Heart right ventricle (tissue), 16 donors: Measurements from ENCODE around the gene CD8B. TPM values are rescaled to one million over a fixed set of nuclear protein-coding genes. Genes with fewer than 3 reads are reported as not detected.

Experiments
- ATAC-seq, 8 donors: fragments of 200-7000 bp; cut with Tn5 transposase; one replicate each; pipeline ENCODE4 v1.9.1; 2020; ENCODE audit warnings: mild to moderate bottlenecking in 8 of 8, moderate library complexity in 8 of 8, moderate number of reproducible peaks in 1 of 8
- DNase-seq, 2 donors: peaks; one replicate each; pipeline ENCODE4 v3.0.0-alpha.2; 2020
- H3K27ac ChIP-seq, 10 donors: fragments of 200-600 bp; sonication (generic) in 2 of 10; one replicate each; pipeline versions ENCODE4 v1.5.0 to v1.8.0; 2020 to 2022; ENCODE audit warnings: mild to moderate bottlenecking in 3 of 10
- H3K27me3 ChIP-seq, 7 donors: fragments of 200-600 bp; one replicate each; pipeline ENCODE4 v1.8.0; 2021 to 2022; ENCODE audit warnings: mild to moderate bottlenecking in 2 of 7
- H3K36me3 ChIP-seq, 9 donors: fragments of 200-600 bp; sonication (generic) in 1 of 9; one replicate each; pipeline versions ENCODE4 v1.5.0 to v1.8.0; 2020 to 2022; ENCODE audit warnings: mild to moderate bottlenecking in 2 of 9
- H3K4me1 ChIP-seq, 9 donors: fragments of 200-600 bp; sonication (generic) in 1 of 9; one replicate each; pipeline versions ENCODE4 v1.5.0 to v1.8.0; 2020 to 2022; ENCODE audit warnings: mild to moderate bottlenecking in 4 of 9
- H3K4me3 ChIP-seq, 10 donors: fragments of 200-600 bp; sonication (generic) in 2 of 10; one replicate each; pipeline versions ENCODE4 v1.5.0 to v1.8.0; 2020 to 2022; ENCODE audit warnings: mild to moderate bottlenecking in 7 of 10, moderate library complexity in 2 of 10
- H3K9me3 ChIP-seq, 11 donors: fragments of 200-600 bp in 10 of 11; sonication (generic) in 2 of 11; one replicate each; pipeline versions ENCODE4 v1.5.0 to v1.8.0; 2013 to 2022; ENCODE audit warnings: mild to moderate bottlenecking in 2 of 11, control low read depth in 1 of 11, moderate library complexity in 1 of 11
- CTCF ChIP-seq, 9 donors: fragments of 200-600 bp; sonication (generic) in 2 of 9; IDR thresholded peaks; one replicate each; pipeline versions ENCODE4 v1.5.0 to v1.8.0; 2021 to 2022; ENCODE audit warnings: antibody characterized with exemption in 9 of 9, mild to moderate bottlenecking in 5 of 9, moderate library complexity in 1 of 9
- WGBS, 2 donors: extraction: QIAGEN DNeasy Blood & Tissue Kit; methylation state at CpG; one replicate each; pipeline ENCODE4 v1.1.7; 2013; ENCODE audit warnings: inconsistent platforms in 1 of 2; 5-methylcytosine and 5-hydroxymethylcytosine counted together
- intact Hi-C, 10 donors: fragments of 100-400 bp; cut with DNase I; formaldehyde crosslinking; loops; one replicate each; pipeline versions ENCODE4 v1.11.1 to v1.14.2; 2022
- polyA plus RNA-seq, 2 donors: library from polyadenylated mRNA; stranded (reverse); fragments of 200-250 nt; gene quantifications; one replicate each; pipeline ENCODE4 v1.2.3, GENCODE V29; 2013
- total RNA-seq, 10 donors: library from RNA; stranded (reverse); fragmentation: NEBNext Ultra II Directional in 3 of 10; extraction: Animal tissue kit (Norgen Biotek cat#: 25700) in 3 of 10; gene quantifications; one replicate each; pipeline versions ENCODE4 v1.2.1 to v1.2.4, GENCODE V29; 2021 to 2023
- donor health status: Arrhythmogenic right ventricular cardiomyopathy.
- donor health status: ischemic (EF 13 %, LVEDD 7.1; RV severe dilation, severe dysfunction).
- donor health status: healthy with polysubstance abuse.
- donor health status: DM: no; HTN: yes; CAD: no.
- donor health status: DM: no; HTN: no; CAD: no.
- donor health status: ischemic (EF 25% LVEDD 6.9; RV normal size, moderate dysfunction).
- donor health status: ischemic (EF 25% LVEDD 5.7; RV mildly dilated, moderate dysfunction).
- donor health status: healthy.
- donor health status: DM: yes; HTN: yes; CAD: no.
- donor health status: Ischemic cardiomyopathy.
- donor health status: ischemic (EF 35%, LVEDD 5.7; RV mildly dilated, moderate dysfunction).
- donor health status: nonischemic (EF 11% LVEDD 7.7; RV severe dilation, severe dysfunction).
- donor health status: DM: yes; HTN: yes; CAD: no.
- donor health status: PGD.
- donor health status: ischemic (EF 29% LVEDD 5.4; RV normal size, mild dysfunction).
- donor health status: nonischemic (EF 23%, LVEDD 6.1; RV moderate dilation, normal function).

Gene CD8B
- total and polyA plus RNA-seq, 12 donors = 0.28 to 5.2 (median 0.50) TPM; not detected in 8

GRCh38 chr2:86781363-86781762 lies 80.3 kb downstream of the CD8B start:
- TF ChIP-seq CTCF (IDR thresholded peaks at IDR 0.05) = no peak
- 65 to 75% methylated on average over 9 of the region's 9 CpGs for WGBS, 2 donors
- ATAC-seq = peak in 1 of 8 donors; percentile 13
- H3K27me3 ChIP-seq = no peaks in the 10 kb centered on the region
- no peak for DNase-seq
- H3K9me3 ChIP-seq = no peaks in the 10 kb centered on the region
- H3K27ac ChIP-seq = no peak overlapping the region
- H3K4me3 ChIP-seq = no peak overlapping the region
- H3K4me1 ChIP-seq = peaks cover 0 to 13% (median 7%) of the 10 kb centered on the region in 9 donors
- intact Hi-C loops = loop anchor here in 1 of 10 donors (10.0 kb wide), 1 partner anchor 1273 kb away; the partner anchor contains the start of gene KRCC1
- H3K36me3 ChIP-seq = peaks cover 0 to 8% (median 0%) of the 10 kb centered on the region in 9 donors

- TF ChIP-seq CTCF (IDR thresholded peaks at IDR 0.05) = no peak
- 67 to 75% methylated on average over 3 of the region's 3 CpGs for WGBS, 2 donors
- ATAC-seq (no peak), DNase-seq (no peak)
- H3K9me3 ChIP-seq = no peaks in the 10 kb centered on the region
- H3K36me3 ChIP-seq = peaks cover 0 to 22% (median 1%) of the 10 kb centered on the region in 9 donors
- no peak overlapping the region for H3K27ac ChIP-seq
- intact Hi-C loops = loop anchor here in 1 of 10 donors (10.0 kb wide), 1 partner anchor 1275 kb away; the partner anchor contains the start of gene KRCC1
- no peak overlapping the region for H3K4me3 ChIP-seq
- no peaks in the 10 kb centered on the region for H3K27me3 ChIP-seq
- peaks cover 0 to 24% (median 9%) of the 10 kb centered on the region in 9 donors for H3K4me1 ChIP-seq
Measured at GRCh38 chr2:86779971-86780370, 81.7 kb downstream of the CD8B start.

- peak in 4 of 8 donors; percentile 25 to 60 (median 38) for ATAC-seq
- TF ChIP-seq CTCF (IDR thresholded peaks at IDR 0.05) = no peak
- H3K27me3 ChIP-seq = no peaks in the 10 kb centered on the region
- 28 to 31% methylated on average over 2 of the region's 2 CpGs for WGBS, 2 donors
- peaks cover 0 to 24% (median 9%) of the 10 kb centered on the region in 9 donors for H3K4me1 ChIP-seq
- intact Hi-C loops = no loop called here
- no peak overlapping the region for H3K4me3 ChIP-seq
- no peak for DNase-seq
- no peak overlapping the region for H3K27ac ChIP-seq
- H3K9me3 ChIP-seq = no peaks in the 10 kb centered on the region
- peaks cover 0 to 32% (median 8%) of the 10 kb centered on the region in 9 donors for H3K36me3 ChIP-seq
Measured at GRCh38 chr2:86778957-86779356, 82.7 kb downstream of the CD8B start.

- Histone ChIP-seq H3K4me3 (no peak overlapping the region), H3K27ac (no peak overlapping the region), H3K36me3 (peaks cover 0 to 56% (median 24%) of the 10 kb centered on the region in 9 donors), H3K4me1 (peaks cover 0 to 24% (median 9%) of the 10 kb centered on the region in 9 donors), H3K9me3 (no peaks in the 10 kb centered on the region), H3K27me3 (no peaks in the 10 kb centered on the region)
- DNase-seq (no peak), ATAC-seq (no peak)
- 60 to 75% methylated on average over 7 of the region's 7 CpGs for WGBS, 2 donors
- intact Hi-C loops = no loop called here
- no peak for TF ChIP-seq CTCF (IDR thresholded peaks at IDR 0.05)
Measured at GRCh38 chr2:86776532-86776931, 85.2 kb downstream of the CD8B start.
